AG09309 (cell line): Measurements from ENCODE around the gene NKAIN4.

Experiments
- DNase-seq: peaks from one replicate; pipeline ENCODE4 v3.0.0-alpha.2; 2010; ENCODE audit warnings: low read depth
- H3K4me3 ChIP-seq: 2 replicates; pipeline ENCODE4 v1.5.1; 2011; ENCODE audit warnings: mild to moderate bottlenecking, low read depth, low read length, moderate library complexity; ENCODE audit not compliant: control insufficient read depth
- TF ChIP-seq, protein P1 (sequence below): IDR thresholded peaks from 2 replicates; pipeline ENCODE4 v1.5.1; 2011; ENCODE audit warnings: mild to moderate bottlenecking, low read depth, low read length, inconsistent platforms; ENCODE audit not compliant: insufficient read depth, control insufficient read depth; ENCODE audit errors: missing control alignments

The NKAIN4 gene

GRCh38 chr20:63212393-63212730 is 41.9 kb downstream of the NKAIN4 start:
- TF ChIP-seq, protein P1, sequence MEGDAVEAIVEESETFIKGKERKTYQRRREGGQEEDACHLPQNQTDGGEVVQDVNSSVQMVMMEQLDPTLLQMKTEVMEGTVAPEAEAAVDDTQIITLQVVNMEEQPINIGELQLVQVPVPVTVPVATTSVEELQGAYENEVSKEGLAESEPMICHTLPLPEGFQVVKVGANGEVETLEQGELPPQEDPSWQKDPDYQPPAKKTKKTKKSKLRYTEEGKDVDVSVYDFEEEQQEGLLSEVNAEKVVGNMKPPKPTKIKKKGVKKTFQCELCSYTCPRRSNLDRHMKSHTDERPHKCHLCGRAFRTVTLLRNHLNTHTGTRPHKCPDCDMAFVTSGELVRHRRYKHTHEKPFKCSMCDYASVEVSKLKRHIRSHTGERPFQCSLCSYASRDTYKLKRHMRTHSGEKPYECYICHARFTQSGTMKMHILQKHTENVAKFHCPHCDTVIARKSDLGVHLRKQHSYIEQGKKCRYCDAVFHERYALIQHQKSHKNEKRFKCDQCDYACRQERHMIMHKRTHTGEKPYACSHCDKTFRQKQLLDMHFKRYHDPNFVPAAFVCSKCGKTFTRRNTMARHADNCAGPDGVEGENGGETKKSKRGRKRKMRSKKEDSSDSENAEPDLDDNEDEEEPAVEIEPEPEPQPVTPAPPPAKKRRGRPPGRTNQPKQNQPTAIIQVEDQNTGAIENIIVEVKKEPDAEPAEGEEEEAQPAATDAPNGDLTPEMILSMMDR = no peak
- H3K4me3 ChIP-seq = no peak overlapping the region
- DNase-seq = no peak

- DNase-seq = no peak
- TF ChIP-seq, protein P1 = no peak
- no peak overlapping the region for H3K4me3 ChIP-seq
These were observed 44.2 kb downstream of the NKAIN4 start for GRCh38 chr20:63210011-63210605.

DNA sequence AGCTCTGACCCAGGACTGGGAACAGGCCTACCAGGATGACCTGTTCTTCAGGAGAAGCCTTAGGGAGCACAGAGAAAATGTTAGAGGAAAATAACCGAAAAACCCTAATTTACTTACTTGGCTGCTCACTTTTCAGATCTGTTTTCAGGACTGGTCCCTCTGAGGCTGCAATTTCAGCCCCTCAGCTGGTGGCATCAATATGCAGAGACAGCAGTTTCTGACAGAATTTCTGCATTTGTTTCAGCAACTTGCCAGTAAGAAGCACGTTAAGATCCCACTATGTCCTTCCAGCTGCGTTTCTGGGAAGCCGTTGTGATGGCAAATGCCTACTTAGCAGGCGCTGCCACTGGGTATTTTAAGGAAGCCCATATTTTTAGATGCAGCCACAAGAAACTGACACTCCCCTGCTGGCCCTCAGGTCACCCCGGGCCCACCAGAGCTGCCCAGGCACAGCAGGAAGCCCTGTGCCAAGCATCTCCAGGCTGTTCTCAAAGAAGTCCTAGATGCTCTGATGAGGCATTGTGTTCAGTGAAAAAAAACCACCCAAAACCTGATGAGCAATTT is 45.8 kb downstream of the NKAIN4 start:
- TF ChIP-seq, protein P1 = no peak
- DNase-seq = no peak
- no peak overlapping the region for H3K4me3 ChIP-seq

DNA sequence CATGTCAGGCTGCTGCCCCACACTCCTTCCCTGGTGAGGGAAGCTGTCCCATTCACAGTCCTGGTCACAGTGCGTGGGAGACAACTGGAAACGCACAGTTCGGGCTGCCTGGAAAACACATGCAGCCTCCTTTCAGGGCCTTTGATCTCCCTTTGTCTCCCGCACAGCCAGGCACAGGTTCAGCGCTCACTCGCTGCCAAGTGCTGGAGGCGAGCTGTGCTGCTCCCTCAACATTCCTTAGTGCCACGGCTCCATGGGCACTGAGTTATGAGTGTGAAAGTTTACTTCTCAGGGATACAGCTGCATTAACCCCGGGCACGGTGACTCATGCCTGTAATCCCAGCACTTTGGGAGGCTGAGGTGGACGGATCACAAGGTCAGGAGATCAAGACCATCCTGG is 47.4 kb downstream of the NKAIN4 start:
- no peak for DNase-seq
- H3K4me3 ChIP-seq = no peak overlapping the region
- TF ChIP-seq, protein P1 = no peak

GRCh38 chr20:63205896-63206295 is 48.4 kb downstream of the NKAIN4 start:
- TF ChIP-seq, protein P1 = no peak
- no peak for DNase-seq
- no peak overlapping the region for H3K4me3 ChIP-seq

GRCh38 chr20:63204362-63204761 is 49.9 kb downstream of the NKAIN4 start:
- TF ChIP-seq, protein P1 = no peak
- DNase-seq = no peak
- H3K4me3 ChIP-seq = no peak overlapping the region
